ENCODE measurements around the gene PCDH9. TPM values are rescaled to one million over a fixed set of nuclear protein-coding genes. Genes with fewer than 3 reads are reported as not detected.
A peak's percentile ranks its signal among the peaks of the same experiment; 100 is the strongest.

PCDH9 gene
- total and polyA plus RNA-seq, 8 donors: 0.46 to 3.8 (median 1.5) TPM

DNA sequence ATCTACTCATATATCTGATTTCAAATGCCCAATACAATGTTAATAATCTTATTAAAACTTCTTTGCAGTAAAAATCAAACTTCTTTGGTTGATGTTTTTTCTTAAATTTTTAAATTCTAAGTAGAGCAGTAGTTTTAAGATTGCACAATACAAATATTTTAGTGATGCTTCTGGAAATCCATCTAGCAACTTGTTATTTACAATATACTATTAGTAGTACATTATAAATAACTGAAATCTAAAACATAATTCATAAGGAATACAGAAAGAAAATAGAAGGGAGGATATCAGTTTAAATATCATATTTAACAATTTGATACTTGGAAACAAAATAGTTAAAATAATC, 569.7 kb downstream of the PCDH9 start:
- Histone ChIP-seq H3K36me3 (no peaks in the 10 kb centered on the region), H3K27ac (no peak overlapping the region), H3K27me3 (no peaks in the 10 kb centered on the region), H3K9me3 (no peaks in the 10 kb centered on the region), H3K4me1 (no peaks in the 10 kb centered on the region), H3K4me3 (no peak overlapping the region)
- intact Hi-C loops (cut with DNase I): no loop called here
- DNase-seq: no peak
- FAIRE-seq: no peak
- TF ChIP-seq, protein P1, sequence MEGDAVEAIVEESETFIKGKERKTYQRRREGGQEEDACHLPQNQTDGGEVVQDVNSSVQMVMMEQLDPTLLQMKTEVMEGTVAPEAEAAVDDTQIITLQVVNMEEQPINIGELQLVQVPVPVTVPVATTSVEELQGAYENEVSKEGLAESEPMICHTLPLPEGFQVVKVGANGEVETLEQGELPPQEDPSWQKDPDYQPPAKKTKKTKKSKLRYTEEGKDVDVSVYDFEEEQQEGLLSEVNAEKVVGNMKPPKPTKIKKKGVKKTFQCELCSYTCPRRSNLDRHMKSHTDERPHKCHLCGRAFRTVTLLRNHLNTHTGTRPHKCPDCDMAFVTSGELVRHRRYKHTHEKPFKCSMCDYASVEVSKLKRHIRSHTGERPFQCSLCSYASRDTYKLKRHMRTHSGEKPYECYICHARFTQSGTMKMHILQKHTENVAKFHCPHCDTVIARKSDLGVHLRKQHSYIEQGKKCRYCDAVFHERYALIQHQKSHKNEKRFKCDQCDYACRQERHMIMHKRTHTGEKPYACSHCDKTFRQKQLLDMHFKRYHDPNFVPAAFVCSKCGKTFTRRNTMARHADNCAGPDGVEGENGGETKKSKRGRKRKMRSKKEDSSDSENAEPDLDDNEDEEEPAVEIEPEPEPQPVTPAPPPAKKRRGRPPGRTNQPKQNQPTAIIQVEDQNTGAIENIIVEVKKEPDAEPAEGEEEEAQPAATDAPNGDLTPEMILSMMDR (IDR thresholded peaks at IDR 0.05): no peak
- ATAC-seq: no peak

GRCh38 chr13:66659701-66660467, 570.3 kb downstream of the PCDH9 start:
- intact Hi-C loops (cut with DNase I): no loop called here
- H3K27ac ChIP-seq: no peak overlapping the region
- H3K36me3 ChIP-seq: no peaks in the 10 kb centered on the region
- no peak overlapping the region for H3K4me3 ChIP-seq
- FAIRE-seq: no peak
- H3K27me3 ChIP-seq: no peaks in the 10 kb centered on the region
- no peak for DNase-seq
- TF ChIP-seq, protein P1 (IDR thresholded peaks at IDR 0.05): no peak
- 71 to 77% methylated on average over 7 of the region's 7 CpGs for WGBS, 2 donors
- no peaks in the 10 kb centered on the region for H3K9me3 ChIP-seq
- H3K4me1 ChIP-seq: no peaks in the 10 kb centered on the region
- ATAC-seq: peak in 1 of 4 donors; percentile 26

GRCh38 chr13:66659286-66659685, 570.9 kb downstream of the PCDH9 start:
- intact Hi-C loops (cut with DNase I): no loop called here
- FAIRE-seq (no peak), DNase-seq (no peak), ATAC-seq (no peak)
- no peak overlapping the region for H3K27ac ChIP-seq
- H3K36me3 ChIP-seq: no peaks in the 10 kb centered on the region
- 84 to 86% methylated on average over 2 of the region's 2 CpGs for WGBS, 2 donors
- H3K9me3 ChIP-seq: no peaks in the 10 kb centered on the region
- TF ChIP-seq, protein P1 (IDR thresholded peaks at IDR 0.05): no peak
- no peak overlapping the region for H3K4me3 ChIP-seq
- H3K4me1 ChIP-seq: no peaks in the 10 kb centered on the region
- H3K27me3 ChIP-seq: no peaks in the 10 kb centered on the region

GRCh38 chr13:66657165-66657881, 572.8 kb downstream of the PCDH9 start:
- peak in 5 of 6 donors; percentile 9 to 65 (median 55) for DNase-seq
- no peaks in the 10 kb centered on the region for H3K9me3 ChIP-seq
- intact Hi-C loops (cut with DNase I): no loop called here
- no peak for FAIRE-seq
- WGBS, 2 donors: 20 to 32% methylated on average over 6 of the region's 6 CpGs
- TF ChIP-seq, protein P1 (IDR thresholded peaks at IDR 0.05): no peak
- no peaks in the 10 kb centered on the region for H3K4me1 ChIP-seq
- no peaks in the 10 kb centered on the region for H3K36me3 ChIP-seq
- H3K4me3 ChIP-seq: no peak overlapping the region
- H3K27ac ChIP-seq: no peak overlapping the region
- no peaks in the 10 kb centered on the region for H3K27me3 ChIP-seq
- ATAC-seq: peak; percentile 58 to 94 (median 82)
